RWPE2 (cell line): ENCODE results near the gene TP73.

Experiments
- ATAC-seq: fragments of 200-7000 bp; cut with Tn5 transposase; 3 replicates; pipeline ENCODE4 v1.9.1; 2021; ENCODE audit warnings: low read depth
- DNase-seq: peaks from one replicate; pipeline ENCODE4 v3.0.0-alpha.2; 2020; ENCODE audit warnings: low spot score
- H3K27ac ChIP-seq: fragments of 450-650 bp; 2 replicates; pipeline ENCODE4 v1.5.1; 2017; ENCODE audit warnings: mild to moderate bottlenecking; ENCODE audit not compliant: poor library complexity, severe bottlenecking
- H3K27me3 ChIP-seq: fragments of 250-450 bp; sonication (Bioruptor Pico); 2 replicates; pipeline ENCODE4 v1.5.1; 2021; ENCODE audit warnings: mild to moderate bottlenecking, moderate library complexity; ENCODE audit not compliant: insufficient read depth, poor library complexity, severe bottlenecking
- H3K36me3 ChIP-seq: fragments of 250-450 bp; sonication (Bioruptor Pico); 2 replicates; pipeline ENCODE4 v1.5.1; 2020; ENCODE audit warnings: low read depth, mild to moderate bottlenecking, moderate library complexity
- H3K4me1 ChIP-seq: fragments of 250-450 bp; sonication (Bioruptor Pico); 2 replicates; pipeline ENCODE4 v1.5.1; 2021; ENCODE audit warnings: mild to moderate bottlenecking, moderate library complexity; ENCODE audit not compliant: insufficient read depth, poor library complexity, severe bottlenecking
- H3K4me3 ChIP-seq: fragments of 250-450 bp; sonication (Bioruptor Pico); 2 replicates; pipeline ENCODE4 v1.5.1; 2021; ENCODE audit warnings: mild to moderate bottlenecking, moderate library complexity; ENCODE audit not compliant: severe bottlenecking
- H3K9me3 ChIP-seq: fragments of 250-450 bp; sonication (Bioruptor Pico); 2 replicates; pipeline ENCODE4 v1.5.1; 2021; ENCODE audit warnings: mild to moderate bottlenecking, moderate library complexity; ENCODE audit not compliant: severe bottlenecking
- TF ChIP-seq, protein P1 (sequence below): fragments of 450-650 bp; IDR thresholded peaks from one replicate; pipeline ENCODE4 v1.5.1; 2017; ENCODE audit warnings: mild to moderate bottlenecking, moderate library complexity; ENCODE audit not compliant: poor library complexity, severe bottlenecking

The TP73 gene

DNA sequence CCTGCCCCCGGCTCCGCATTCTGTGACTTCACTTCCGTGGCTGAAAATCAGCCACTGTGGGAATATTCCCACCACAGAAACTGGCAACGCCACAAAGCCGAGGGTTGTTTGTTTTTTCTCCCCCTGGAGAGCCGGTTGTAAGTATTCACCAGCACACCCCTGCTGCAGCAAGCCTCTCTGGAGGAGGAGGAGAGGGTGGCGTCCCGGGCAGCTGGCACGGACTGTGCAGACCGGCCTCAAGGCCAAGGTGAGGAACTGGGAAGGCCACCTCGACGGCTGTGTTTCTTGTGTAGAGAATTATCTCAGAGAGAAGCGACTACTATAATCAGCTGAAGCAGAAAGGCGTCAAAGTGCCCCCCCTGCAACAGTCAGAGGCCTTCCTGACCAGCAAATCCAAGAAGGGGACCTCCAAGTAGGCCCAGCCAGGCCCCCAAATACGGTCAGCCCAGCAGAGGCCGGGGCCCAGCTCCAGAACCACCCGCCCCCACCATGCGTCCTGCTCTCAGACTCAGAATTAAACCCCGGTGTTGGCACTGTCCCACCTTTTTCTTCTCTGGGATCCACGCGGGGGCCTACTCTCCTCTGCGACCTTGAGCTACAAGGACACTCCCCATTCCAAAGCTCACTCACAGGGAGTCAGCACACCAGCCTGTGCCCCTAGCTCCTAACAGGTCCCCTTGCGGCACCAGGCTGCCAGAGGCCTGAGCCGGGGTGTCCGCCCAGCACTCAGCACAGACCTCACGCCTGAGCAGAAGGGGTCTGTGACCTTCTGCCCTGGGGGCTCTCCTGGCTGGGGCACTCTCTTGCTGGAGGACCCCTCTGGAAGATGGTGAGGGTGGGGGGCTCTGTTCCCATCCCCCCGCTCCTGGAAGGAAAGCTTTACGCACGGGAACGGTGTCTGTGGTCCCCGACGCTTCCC is 119.1 kb downstream of the TP73 start:
- DNase-seq (no peak), ATAC-seq (no peak)
- TF ChIP-seq, protein P1, sequence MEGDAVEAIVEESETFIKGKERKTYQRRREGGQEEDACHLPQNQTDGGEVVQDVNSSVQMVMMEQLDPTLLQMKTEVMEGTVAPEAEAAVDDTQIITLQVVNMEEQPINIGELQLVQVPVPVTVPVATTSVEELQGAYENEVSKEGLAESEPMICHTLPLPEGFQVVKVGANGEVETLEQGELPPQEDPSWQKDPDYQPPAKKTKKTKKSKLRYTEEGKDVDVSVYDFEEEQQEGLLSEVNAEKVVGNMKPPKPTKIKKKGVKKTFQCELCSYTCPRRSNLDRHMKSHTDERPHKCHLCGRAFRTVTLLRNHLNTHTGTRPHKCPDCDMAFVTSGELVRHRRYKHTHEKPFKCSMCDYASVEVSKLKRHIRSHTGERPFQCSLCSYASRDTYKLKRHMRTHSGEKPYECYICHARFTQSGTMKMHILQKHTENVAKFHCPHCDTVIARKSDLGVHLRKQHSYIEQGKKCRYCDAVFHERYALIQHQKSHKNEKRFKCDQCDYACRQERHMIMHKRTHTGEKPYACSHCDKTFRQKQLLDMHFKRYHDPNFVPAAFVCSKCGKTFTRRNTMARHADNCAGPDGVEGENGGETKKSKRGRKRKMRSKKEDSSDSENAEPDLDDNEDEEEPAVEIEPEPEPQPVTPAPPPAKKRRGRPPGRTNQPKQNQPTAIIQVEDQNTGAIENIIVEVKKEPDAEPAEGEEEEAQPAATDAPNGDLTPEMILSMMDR, result no peak
- Histone ChIP-seq H3K36me3 (no peaks in the 10 kb centered on the region), H3K9me3 (no peaks in the 10 kb centered on the region), H3K4me3 (peak overlapping the region; percentile 53), H3K27me3 (no peaks in the 10 kb centered on the region), H3K27ac (no peak overlapping the region), H3K4me1 (no peaks in the 10 kb centered on the region)

DNA sequence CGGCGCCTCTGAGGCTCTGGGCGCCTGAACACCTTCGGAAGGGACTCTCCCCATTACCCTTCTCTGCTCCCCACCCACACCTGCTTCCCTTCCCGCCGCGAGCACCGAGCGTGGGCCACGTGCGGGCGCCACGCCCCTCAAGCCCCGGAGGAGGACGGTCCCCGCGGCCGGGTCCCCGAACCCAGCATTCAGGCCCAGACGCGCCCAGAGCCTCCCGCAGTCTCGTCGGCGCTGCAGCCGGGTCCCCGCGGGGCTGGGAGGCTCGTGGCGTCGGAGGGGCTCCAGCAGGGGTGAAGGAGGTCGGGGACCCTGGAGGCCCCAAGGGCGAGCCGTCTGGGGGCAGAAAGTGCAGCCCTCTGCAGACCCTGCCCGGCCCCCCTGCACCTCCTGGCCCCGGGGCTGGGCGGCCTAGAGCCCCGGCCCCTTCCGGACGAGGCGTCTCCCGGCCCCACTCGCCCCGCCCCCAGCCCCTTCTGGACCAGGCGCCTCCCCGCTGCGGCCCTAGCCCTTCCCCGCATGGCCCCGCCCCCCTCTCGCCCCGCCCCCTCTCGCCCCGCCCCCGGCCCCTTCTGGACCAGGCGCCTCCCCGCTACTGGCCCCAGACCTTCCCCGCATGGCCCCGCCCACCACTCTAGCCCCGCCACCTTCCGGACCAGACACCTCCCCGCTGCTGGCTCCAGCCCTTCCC is 119.9 kb downstream of the TP73 start:
- DNase-seq (peak; percentile 88), ATAC-seq (peak; percentile 76)
- H3K36me3 ChIP-seq, result no peaks in the 10 kb centered on the region
- H3K4me1 ChIP-seq, result no peaks in the 10 kb centered on the region
- peak overlapping the region; percentile 53 for H3K4me3 ChIP-seq
- H3K27me3 ChIP-seq, result no peaks in the 10 kb centered on the region
- TF ChIP-seq, protein P1, result no peak
- H3K27ac ChIP-seq, result no peak overlapping the region
- no peaks in the 10 kb centered on the region for H3K9me3 ChIP-seq

DNA sequence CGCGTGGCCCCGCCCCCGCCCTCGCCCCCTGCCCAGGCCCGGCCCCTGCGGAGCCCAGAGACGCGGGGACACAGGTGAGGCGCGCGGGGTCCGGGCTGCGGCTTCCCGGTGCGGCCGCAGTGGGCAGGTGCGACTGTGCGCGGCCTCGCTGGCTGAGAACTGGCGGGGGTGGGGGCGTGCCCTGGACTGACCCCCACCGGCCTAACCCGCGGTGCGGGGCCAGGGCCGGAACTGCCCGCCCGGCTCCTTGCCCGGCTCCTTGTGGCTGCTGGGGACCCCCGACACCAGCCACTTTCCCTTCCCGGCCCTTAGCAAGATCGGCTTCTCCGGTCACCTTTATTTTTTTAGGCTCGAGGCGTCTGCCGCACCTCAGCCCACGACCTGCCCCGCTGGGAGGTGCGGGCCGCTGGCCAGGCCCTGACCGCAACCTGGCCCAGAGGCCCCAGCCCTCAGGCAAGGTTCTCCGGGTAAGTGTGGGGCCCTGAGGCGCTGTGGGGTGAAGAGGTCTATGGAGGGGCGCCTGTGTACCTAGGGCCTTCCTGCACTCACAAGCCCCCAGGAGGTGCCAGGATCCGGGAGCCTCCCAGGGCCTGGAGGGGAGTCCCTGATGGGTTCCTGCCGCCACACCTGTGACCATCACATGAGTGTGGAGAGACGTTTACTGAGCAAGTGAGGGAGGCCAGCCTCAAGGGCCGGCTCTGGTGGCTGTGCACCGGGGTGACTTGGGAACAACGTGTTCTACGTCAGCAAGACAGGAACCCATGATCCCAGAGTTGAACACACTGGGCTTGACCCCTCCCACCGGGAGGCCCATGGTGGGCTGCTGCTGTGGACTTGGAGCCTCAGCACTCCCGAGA is 120.6 kb downstream of the TP73 start, which contains the start of gene SMIM1:
SMIM1 (plus strand) TSS at position 35 of the 857 bp plus-strand sequence. CDS start 2,625 bp downstream, outside the sequence.
- DNase-seq (no peak), ATAC-seq (no peak; the same call in none of the 3 replicates)
- H3K27me3 ChIP-seq, result no peaks in the 10 kb centered on the region
- H3K36me3 ChIP-seq, result no peaks in the 10 kb centered on the region
- peak within 1 kb of the TSS; percentile 53 for H3K4me3 ChIP-seq
- H3K4me1 ChIP-seq, result no peaks in the 10 kb centered on the region
- no peaks in the 10 kb centered on the region for H3K9me3 ChIP-seq
- TF ChIP-seq, protein P1, result no peak
- H3K27ac ChIP-seq, result no peak within 1 kb of the TSS

GRCh38 chr1:3773572-3774275 is 121.4 kb downstream of the TP73 start:
- Histone ChIP-seq H3K4me3 (no peak overlapping the region), H3K36me3 (no peaks in the 10 kb centered on the region), H3K27ac (no peak overlapping the region), H3K4me1 (no peaks in the 10 kb centered on the region), H3K27me3 (no peaks in the 10 kb centered on the region), H3K9me3 (no peaks in the 10 kb centered on the region)
- no peak for DNase-seq
- ATAC-seq, result no peak
- TF ChIP-seq, protein P1, result no peak
